KBM-7 (cell line): ENCODE data around the gene STX5.
"Not testable (repeated sequence)": the region's sequence is repeated elsewhere in the genome, so short reads cannot be mapped to it uniquely, and the experiment has no call there.

ENCODE experiments used
- DNase-seq: peaks from one replicate; pipeline ENCODE4 v3.0.0-alpha.2; 2015
- in situ Hi-C: fragments of 300-500 bp; cut with MboI; formaldehyde crosslinking; loops from 2 replicates; pipeline ENCODE4 v1.14.3; 2020; ENCODE audit warnings: low sequenced_read_pairs, low pct_unique_long_range_greater_than_20kb, mixed read lengths

Gene STX5

DNA sequence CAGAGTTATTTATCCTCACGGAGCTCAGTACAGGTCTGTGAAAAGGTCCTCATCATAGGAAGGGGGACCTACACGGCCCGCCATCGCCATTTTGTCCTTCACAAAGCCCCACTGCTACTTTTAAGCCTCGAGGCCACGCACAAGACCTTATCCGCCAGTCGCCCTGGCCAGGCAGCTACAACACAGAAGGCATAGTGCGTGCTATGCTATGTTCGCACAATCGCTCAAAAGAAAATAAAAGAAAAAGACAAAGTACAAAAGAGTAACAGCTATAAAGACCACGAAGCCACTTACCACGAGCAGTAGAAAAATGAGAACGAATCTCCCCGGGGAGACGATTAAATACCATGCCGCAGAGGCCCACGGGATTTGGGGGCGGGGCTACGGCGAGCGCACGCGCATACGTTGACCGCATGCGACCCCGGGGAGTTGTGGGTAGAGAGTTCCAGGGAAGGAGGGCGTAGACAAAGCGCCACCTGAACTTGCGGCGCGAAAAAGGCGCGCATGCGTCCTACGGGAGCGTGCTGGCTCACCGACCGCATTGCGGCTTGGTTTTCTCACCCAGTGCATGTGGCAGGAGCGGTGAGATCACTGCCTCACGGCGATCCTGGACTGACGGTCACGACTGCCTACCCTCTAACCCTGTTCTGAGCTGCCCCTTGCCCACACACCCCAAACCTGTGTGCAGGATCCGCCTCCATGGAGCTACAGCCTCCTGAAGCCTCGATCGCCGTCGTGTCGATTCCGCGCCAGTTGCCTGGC lies 23.9 kb upstream of the STX5 start:
- in situ Hi-C loops: no loop called here

DNA sequence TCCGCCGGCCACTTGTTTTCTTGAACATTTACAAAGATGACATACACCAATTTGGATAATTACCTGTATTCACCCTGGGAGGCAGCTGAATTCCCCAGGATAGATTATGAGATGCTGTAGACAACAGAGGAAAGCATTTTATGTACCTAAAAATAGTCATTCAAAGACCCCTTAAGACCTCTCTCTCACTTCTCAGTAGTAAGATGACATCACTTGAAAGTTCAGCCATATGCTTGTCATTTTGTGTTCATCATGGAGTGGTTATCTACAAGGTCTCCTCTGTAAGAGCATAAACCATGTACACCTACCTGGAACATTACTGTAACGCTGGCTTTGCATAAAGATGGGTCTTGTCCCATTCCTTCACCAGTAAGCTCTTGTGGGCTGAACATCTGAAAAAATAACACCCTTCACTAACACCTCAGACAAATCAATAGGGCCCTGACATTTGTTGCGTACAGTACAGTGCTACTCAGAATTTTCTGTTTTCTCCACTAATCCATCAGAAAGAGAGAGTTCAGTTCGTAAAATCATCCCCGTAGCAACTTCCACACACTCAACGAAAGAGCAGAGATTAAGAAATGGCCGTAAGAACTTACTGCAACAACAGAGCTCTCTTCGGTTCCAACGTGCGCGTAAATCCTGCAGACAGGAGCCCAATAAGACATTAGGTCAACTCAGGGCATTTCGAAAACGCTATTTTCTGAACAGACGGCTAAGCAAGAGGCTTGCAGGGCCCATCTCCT lies 23.1 kb upstream of the STX5 start:
- in situ Hi-C loops: no loop called here
- DNase-seq: peak; percentile 40

More for the DNA sequence above, 23.9 kb upstream of the STX5 start:
- DNase-seq: peak; percentile 99

DNA sequence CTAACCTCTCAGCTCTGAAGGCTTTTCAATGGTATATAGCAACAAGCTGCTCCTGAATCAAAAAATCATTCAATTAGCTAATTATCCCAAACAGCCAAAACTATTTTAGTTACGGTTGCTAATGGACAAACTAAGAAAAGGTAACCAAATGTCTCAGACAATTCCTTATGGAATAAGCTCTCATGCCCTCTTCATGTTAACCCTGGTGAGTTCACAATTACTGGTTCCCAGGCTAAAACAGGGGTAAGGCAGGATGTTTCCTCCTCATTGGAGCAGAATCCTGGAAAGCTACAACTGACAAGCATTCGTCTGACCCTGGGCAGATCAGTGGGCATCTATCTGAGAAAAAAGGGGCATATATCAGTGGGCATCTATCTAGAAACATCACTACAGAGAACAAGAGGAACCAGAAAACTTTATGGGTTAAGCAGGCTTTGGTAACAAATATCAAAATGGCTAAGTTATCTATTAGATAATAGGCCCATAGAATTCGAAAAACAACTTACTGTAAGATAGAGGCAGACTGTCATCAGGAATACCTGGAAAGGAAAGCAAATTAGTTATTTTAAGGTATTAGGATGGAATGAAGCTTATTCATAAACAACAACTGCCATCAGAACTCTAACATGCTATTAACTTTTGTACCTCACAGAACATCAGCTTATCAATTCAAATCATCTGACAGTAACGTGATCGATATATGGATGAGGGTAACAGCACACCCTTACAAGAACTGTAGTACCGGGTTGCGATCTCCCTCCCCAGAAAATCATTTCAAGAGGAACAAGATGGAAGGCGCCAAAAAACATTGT lies 22.4 kb upstream of the STX5 start:
- in situ Hi-C loops: no loop called here
- no peak for DNase-seq

DNA sequence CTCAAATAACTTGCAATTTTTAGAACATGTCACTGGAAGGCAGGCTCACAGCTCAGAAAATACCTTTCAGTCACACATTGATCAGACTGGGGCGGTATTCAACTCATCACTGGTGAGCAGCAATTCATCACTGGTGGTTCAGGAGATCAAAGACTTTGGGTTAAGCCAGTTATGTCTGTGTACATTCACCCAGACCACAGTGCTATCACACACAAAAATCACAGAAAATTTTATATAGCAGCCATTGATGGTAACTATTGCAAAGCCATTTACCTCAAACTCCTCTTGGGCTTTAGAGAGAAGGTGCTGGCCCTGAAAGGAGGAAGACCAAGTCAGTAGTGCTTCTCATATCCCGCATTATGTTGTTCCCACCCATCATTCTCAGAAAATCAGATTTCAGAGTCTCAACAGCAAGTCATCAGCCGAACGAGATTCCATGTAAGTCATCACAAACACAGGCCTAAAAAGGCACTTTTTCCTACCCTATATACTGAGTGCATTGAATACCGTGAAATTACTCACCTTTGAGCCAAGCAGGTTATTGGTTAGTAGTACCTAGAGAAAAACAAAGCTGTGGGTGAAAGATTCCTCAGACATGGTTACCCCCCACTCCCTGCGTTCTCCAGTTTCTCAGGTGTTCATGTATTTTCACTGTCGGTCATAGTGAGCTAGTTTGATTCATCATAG lies 21.6 kb upstream of the STX5 start:
- in situ Hi-C loops: no loop called here
- no peak for DNase-seq

DNA sequence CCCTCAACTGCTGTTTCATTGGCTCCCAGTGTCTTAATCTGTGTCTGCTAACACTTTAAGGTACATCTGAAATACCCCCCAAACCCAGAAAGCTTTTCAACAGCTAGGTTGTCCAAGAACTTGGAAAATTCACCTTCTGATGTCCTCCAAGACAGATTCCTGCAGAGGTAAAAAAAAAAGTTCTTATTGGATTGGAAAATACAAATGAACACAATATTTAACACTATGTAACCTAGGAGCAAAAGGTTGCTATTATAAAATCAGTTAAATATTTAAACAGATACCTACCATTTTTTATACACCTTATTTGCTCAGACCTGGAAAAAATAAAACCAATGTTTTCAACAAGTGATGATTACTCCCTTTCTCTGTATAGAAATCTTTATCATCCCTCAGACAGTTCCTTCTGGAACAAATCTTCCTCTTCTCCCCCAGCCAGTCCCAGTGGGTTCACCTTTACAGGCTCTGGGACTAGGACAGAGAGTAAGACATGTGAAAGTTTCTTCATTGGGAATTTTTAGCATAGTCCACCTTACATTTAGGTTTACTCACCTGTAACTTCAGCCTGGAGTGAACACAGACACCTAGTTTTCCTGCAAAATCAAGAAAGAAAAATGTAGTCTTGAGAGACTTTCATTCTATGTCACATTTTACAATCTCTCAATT lies 20.8 kb upstream of the STX5 start:
- DNase-seq: no peak
- in situ Hi-C loops: no loop called here

DNA sequence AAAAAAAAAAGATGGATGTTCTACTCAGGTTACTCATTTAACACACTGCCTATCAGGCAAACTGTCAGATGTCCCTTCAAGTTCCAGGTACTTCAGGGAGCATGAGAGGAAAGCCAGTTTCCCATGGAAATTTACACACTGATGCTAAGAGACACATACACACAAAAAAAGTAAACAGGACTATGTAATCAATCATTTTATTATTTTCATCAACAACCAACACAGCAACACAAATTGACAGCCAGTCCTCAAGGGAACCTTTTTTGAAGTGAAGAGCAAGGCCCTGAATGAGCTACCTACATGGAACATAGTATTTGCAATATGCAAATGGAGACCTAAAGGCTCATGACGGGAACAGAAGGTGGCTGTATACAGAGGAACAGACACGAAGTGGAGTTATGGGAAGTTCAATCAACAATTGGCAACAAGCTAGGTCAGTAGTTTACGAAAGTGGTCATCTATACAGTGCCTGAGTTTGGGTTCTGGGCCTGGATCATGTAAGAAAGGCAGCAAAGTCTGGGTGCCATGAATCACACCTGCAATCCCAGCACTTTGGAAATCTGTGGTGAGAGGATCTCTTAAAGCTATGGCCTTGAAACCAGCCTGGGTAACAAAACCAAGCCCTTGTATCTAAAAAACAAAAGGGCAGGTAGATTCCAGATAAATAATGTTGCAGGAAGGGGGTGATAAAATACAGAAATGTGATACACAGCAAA lies 20.1 kb upstream of the STX5 start:
- in situ Hi-C loops: no loop called here
- DNase-seq: no peak

DNA sequence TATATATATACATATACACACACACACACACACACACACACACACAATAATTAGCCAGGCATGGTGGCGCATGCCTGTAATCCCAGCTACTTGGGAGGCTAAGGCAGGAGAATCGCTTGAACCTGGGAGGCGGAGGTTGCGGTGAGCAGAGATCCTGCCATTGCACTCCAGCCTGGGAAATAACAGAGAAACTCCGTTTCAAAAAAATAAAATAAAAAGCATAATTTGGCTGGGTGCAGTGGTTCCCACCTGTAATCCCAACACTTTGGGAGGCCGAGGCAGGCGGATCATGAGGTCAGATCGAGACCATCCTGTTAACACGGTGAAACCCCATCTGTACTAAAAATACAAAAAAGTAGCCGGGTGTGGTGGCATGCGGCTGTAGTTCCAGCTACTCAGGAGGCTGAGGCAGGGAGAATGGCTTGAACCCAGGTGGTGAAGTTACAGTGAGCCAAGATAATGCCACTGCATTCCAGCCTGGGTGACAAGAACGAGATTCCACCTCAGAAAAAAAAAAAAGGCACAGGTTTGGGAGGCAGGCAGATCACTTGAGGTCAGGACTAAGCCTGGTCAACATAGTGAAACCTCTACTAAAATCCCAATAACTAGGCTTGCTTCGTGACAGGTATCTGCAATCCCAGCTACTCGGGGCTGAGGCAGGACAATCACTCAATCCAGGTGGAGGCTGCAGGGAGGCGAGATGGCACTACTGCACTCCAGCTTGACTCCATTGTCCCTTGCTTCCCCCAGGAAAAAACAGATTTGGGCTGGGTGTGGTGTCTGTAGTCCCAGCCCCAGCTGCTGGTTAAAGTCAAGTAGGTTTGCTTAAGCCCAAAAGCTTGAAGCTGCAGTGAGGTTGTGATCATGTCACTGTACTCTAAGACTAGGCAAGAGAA lies 19.3 kb upstream of the STX5 start:
- DNase-seq: peak; percentile 64
- in situ Hi-C loops: no loop called here

DNA sequence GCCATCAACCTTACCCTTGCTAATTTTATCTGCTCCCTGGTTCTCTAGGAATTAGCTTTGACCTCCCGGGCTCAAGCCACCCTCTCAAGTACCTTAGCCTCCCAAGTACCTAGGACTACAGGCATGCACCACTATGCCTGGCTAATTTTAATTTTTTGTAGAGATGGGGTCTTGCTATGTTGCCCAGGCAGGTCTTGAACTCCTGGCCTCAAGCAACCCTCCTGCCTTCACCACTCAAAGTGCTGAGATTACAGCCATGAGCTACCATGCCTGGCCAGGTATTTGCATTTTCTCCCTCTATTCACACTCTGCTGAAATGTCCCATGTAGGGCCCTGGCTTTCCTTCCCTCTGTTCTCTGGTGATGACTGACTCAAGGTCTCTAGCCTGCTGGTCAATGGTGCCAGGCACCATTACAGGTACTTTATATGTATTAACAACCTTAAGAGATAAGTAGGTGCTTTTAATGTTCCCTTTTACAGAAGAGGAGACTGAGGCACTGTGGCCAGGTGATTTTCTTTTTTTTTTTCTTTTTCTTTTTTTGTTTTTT lies 16.0 kb upstream of the STX5 start:
- in situ Hi-C loops: no loop called here
- DNase-seq: no peak

DNA sequence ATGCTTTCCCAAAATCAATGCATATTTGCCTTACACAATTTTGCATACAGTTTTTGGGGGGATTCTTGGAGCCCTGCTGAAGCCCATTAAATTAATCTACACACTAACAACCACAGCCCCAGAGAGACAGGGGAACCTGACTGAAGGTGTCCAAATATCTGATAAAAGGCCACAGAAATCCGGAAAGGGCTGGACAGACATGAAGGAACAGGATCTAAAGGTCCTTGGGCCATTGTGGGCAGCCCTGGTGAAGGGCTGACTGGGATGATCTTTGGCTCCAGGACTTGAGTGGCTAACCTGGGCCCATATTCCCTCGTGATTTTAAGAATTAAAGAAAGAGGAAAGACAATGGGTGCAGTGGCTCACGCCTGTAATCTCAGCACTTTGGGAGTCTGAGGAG lies 14.3 kb upstream of the STX5 start:
- in situ Hi-C loops: no loop called here
- no peak for DNase-seq

DNA sequence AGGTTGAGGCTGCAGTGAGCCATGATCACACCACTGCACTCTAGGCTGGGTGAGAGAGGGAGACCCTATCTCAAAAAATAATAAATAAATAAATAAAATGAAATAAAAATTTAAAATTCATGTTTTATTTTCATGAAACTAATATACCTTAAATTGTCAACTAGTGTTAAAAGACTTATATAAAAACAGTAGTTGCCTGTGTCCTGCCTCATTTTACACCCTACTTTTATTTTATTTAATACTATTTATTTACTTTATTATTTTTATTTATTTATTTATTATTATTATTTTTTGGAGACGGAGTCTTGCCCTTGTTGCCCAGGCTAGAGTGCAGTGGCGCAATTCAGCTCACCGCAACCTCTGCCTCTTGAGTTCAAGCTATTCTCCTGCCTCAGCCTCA lies 12.3 kb upstream of the STX5 start:
- DNase-seq: no peak
- in situ Hi-C loops: no loop called here

DNA sequence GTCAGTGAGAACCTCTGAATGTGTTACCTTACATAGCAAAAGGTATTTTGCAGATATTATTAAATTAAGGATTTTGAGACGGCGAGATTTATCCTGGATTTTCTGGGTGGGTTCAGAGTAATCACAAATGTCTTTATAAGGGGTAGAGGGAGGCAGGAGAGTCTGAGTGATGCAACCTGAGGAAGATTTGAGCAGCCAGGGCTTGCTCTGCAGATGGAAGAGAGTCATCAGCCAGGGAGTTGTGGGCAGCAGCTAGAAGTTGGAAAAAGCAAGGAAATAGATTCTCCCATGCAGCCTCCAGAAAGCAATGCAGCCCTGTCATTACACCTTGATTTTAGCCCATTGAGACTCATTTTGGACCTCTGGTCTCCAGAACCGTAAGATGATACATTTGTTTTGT lies 11.6 kb upstream of the STX5 start:
- in situ Hi-C loops: no loop called here
- DNase-seq: no peak

DNA sequence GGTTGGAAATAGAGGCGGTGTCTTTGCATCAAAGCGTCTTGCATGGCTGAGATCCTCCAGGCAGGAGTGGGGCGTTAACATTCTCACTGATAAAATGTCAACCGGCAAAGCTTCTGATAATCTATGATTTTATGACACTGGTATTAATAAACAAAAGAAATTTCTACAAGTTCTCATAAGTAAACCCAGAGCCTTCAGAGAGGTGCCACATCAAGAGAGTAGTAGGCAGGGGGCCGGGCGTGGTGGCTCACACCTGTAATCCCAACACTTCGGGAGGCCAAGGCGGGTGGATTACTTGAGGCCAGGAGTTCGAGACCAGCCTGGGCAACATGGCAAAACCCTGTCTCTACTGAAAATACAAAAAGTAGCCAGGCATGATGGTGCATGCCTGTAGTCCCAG lies 11.0 kb upstream of the STX5 start:
- in situ Hi-C loops, DNase-seq: not testable (repeated sequence)

DNA sequence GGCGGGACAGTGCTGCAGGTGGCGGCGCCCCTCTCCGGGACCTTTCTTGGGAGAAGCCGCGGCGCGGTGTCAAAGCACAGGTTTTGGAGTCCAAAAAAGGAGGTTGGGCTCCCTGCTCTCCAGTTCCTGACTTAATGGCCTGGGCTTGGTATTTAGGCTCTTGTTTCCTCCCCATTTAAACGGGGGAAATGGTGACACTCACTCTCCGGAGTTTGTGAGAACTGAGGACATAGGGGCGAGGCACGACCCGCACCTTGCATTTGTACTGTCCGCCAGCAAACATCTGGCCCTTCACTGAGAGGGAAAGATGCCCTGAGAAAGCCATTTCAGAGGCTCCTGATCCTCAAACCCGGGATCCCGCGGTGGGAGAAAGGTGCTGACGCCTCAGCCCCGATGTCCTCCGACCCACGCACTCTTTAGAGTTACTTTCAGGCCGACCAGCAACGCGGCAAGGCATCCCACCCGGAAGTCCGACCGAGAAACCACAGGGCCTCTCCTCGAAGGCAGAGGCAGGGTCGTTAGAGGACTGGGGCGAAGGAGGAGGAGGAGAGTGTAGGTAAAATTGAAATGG lies 10.4 kb upstream of the STX5 start:
- DNase-seq: peak; percentile 42
- in situ Hi-C loops: no loop called here

DNA sequence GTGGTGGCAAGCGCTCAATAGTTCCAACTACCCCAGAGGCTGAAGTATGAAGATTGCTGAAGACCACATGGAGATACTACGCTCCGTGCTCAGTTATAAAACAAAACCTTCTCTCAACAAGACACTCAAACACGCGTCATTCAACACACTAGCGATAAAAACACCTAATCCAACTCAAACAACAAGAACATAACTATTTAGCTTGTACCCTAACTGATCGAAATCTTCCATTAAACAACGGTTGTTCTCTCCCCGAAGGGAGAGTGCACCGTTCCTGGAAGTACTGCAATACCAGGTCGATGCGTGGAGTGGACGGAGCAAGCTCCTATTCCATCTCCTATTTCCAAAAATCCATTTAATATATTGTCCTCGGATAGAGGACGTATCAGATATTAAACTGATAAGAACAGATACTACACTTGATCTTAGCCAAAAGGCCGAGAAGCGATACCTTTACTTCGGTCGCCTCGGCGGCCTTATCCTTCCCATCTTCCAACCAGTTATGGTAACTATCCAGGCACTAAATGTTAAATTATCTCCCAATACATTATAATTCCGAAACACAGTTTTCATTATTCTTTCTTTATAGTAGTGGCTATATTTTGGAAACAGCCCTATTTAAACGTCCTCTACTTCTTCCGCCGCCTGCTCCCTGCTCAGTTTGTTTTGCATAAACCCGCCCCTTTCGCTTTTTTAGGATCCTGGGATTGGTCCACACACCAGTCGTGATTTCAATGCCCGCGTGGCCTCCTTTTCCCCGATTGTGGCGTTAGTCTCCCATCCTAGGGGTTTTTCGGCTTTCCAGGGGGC lies 9.7 kb upstream of the STX5 start:
- in situ Hi-C loops: no loop called here
- DNase-seq: peak; percentile 99

DNA sequence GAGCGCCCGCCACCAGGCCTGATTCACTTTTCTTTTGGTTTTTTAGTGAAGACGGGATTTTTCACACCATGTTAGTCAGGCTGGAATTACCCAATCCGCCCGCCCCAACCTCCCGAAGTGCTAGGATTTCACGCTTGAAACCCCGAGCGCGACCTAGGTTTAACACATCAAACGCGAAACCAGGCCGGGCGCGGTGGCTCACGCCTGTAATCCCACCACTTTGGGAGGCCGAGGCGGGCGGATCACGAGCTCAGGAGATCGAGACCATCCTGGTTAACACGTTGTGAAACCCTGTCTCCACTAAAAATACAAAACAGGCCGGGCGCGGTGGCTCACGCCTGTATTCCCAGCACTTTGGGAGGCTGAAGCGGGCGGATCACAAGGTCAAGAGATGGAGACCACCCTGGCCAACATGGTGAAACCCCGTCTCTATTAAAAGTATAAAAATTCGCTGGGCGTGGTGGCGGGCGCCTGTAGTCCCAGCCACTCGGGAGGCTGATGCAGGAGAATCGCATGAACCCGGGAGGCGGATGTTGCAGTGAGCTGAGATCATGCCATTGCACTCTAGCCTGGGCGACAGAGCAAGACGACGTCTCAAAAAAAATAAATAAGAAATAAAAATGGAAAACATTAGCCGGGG lies 9.0 kb upstream of the STX5 start:
- in situ Hi-C loops: not testable (repeated sequence)

More for the DNA sequence above, 9.0 kb upstream of the STX5 start:
- DNase-seq: peak; percentile 79
